ENCODE measurements around the gene HTR2A.

DNA sequence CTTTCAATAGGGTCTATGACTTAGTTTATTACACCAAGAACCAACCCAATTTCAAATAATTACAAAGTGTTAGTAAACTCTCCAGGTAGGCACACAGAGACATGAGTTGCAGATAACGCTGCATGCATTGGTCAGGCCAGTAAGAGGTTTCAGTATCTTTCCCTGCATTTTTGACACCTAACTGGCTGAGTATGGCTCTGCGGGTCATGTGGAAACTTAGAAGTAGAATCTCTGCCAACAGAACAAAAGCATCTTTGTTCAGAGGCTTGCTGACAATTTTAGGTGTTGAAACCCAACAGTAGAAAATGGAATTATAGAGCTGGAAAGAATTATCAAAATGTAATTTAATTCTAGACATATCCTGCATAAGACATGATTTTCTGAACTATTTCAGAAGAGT is 25.3 kb downstream of the HTR2A start:
- TF ChIP-seq, protein P1, sequence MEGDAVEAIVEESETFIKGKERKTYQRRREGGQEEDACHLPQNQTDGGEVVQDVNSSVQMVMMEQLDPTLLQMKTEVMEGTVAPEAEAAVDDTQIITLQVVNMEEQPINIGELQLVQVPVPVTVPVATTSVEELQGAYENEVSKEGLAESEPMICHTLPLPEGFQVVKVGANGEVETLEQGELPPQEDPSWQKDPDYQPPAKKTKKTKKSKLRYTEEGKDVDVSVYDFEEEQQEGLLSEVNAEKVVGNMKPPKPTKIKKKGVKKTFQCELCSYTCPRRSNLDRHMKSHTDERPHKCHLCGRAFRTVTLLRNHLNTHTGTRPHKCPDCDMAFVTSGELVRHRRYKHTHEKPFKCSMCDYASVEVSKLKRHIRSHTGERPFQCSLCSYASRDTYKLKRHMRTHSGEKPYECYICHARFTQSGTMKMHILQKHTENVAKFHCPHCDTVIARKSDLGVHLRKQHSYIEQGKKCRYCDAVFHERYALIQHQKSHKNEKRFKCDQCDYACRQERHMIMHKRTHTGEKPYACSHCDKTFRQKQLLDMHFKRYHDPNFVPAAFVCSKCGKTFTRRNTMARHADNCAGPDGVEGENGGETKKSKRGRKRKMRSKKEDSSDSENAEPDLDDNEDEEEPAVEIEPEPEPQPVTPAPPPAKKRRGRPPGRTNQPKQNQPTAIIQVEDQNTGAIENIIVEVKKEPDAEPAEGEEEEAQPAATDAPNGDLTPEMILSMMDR (optimal IDR thresholded peaks at IDR 0.05 in 1 of 3, IDR thresholded peaks at IDR 0.05 in 1 of 3, conservative IDR thresholded peaks at IDR 0.05 in 1 of 3; ENCODE audit: extremely low read depth in 1 of 3, insufficient read depth in 2 of 3, low read length in 3 of 3): no peak
- no peak for TF ChIP-seq EZH2 (IDR thresholded peaks at IDR 0.05; ENCODE audit: low read length)
